Measurements from ENCODE around the gene C13orf46. TPM values are rescaled to one million over a fixed set of nuclear protein-coding genes. Genes with fewer than 3 reads are reported as not detected.

The C13orf46 gene
- total and polyA plus RNA-seq, 2 experiments from 2014 or later: 1.7 TPM; not detected in 1

DNA sequence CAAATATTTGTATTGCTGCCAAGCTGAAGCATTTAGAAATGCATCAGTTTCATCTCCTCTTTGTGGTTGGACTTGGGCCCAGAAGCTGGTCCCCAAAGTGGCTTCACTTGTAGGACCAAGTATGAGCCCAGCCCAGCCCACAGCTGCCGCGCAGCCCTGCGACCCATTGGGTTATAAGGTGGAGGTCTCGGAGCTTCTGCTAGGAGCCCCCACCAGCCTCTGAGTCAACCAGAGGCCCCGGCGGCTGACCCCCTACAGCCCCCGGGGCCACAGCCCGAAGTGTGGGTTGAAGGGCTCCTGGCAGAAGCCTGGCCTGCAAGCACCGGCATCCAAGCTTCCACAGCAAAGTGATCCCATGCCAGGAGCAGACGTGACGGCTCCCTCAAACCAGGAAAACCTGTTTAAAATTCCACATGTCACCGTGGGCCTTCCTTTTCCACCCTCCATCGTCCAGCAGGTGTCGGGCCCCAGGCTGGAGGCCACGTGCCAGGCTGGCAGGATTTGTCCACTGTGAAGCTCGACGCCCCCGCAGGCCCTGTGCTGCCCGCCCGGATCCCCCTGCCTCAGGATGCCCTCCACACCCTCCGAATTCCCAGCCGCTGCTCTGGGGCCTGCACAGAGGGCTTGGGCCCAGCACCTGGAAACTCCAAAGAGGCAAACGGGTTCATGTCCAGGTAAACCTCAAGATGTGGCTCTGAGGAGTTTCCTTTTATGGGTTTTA, 54.7 kb downstream of the C13orf46 start:
- no peak overlapping the region for H3K27ac ChIP-seq
- in situ Hi-C loops (cut with MboI): no loop called here
- peaks cover 28% of the 10 kb centered on the region for H3F3A ChIP-seq (ENCODE audit: insufficient read depth)
- H3K9me2 ChIP-seq (ENCODE audit: insufficient read depth): no peaks in the 10 kb centered on the region
- no peaks in the 10 kb centered on the region for H4K20me1 ChIP-seq (ENCODE audit: insufficient read depth)
- H3K27me3 ChIP-seq (replicated peaks; ENCODE audit: insufficient read depth): no peaks in the 10 kb centered on the region
- H3K36me3 ChIP-seq (ENCODE audit: low read depth): no peaks in the 10 kb centered on the region
- H3K4me2 ChIP-seq (ENCODE audit: unreplicated experiment): no peak overlapping the region
- no peak for DNase-seq
- no peaks in the 10 kb centered on the region for H3K4me1 ChIP-seq (ENCODE audit: insufficient read depth)
- no peak overlapping the region for H2AFZ ChIP-seq
- WGBS, 2 experiments (ENCODE audit: low coverage in 1 of 2, low lambda C conversion rate in 2 of 2, missing lambda C conversion rate in 2 of 2): 82 to 85% methylated on average over 19 to 23 of the region's 23 CpGs
- no peak overlapping the region for H3K9ac ChIP-seq
- H3K4me3 ChIP-seq: no peak overlapping the region
- peaks cover 4% of the 10 kb centered on the region for H3K9me3 ChIP-seq (ENCODE audit: low read depth)
- no peak for TF ChIP-seq EZH2 (IDR thresholded peaks at IDR 0.05; ENCODE audit: insufficient read depth, poor library complexity, severe bottlenecking)
- no peak for TF ChIP-seq EZH2phosphoT487 (IDR thresholded peaks at IDR 0.05; ENCODE audit: insufficient read depth, low read depth)
- no peaks in the 10 kb centered on the region for H3K79me2 ChIP-seq (ENCODE audit: insufficient read depth)

DNA sequence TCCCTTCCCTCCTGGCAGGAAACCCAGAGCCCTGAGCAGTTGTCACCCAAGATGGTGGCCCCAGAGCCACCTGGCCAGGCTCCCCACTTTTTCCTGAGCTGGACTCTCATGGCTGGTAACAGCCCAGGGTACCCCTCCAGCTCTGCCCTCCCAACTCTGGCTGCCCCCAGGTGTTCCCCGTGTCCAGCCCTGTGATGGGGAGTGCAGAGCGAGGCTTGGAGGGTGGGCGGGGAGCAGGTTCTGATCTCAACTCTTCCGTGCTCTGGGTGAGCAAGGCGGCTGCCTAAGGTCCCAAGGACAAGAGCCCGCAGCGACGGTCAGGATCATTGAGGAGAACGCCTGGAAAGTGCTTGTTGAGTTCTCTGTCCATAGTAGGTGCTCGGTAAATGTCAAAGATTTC, 55.3 kb downstream of the C13orf46 start:
- Histone ChIP-seq H3K9me2 (ENCODE audit: insufficient read depth) (no peaks in the 10 kb centered on the region), H3K79me2 (ENCODE audit: insufficient read depth) (no peaks in the 10 kb centered on the region), H3K4me3 (no peak overlapping the region), H3K4me2 (ENCODE audit: unreplicated experiment) (no peak overlapping the region), H3F3A (ENCODE audit: insufficient read depth) (peaks cover 34% of the 10 kb centered on the region), H3K9me3 (ENCODE audit: low read depth) (peaks cover 4% of the 10 kb centered on the region), H3K27ac (no peak overlapping the region), H2AFZ (no peak overlapping the region), H3K27me3 (replicated peaks; ENCODE audit: insufficient read depth) (no peaks in the 10 kb centered on the region), H3K9ac (no peak overlapping the region), H4K20me1 (ENCODE audit: insufficient read depth) (no peaks in the 10 kb centered on the region), H3K36me3 (ENCODE audit: low read depth) (no peaks in the 10 kb centered on the region), H3K4me1 (ENCODE audit: insufficient read depth) (no peaks in the 10 kb centered on the region)
- TF ChIP-seq EZH2 (IDR thresholded peaks at IDR 0.05; ENCODE audit: insufficient read depth, poor library complexity, severe bottlenecking) (no peak), EZH2phosphoT487 (IDR thresholded peaks at IDR 0.05; ENCODE audit: insufficient read depth, low read depth) (no peak)
- WGBS, 2 experiments (ENCODE audit: low coverage in 1 of 2, low lambda C conversion rate in 2 of 2, missing lambda C conversion rate in 2 of 2): 91 to 94% methylated on average over 10 of the region's 10 CpGs
- in situ Hi-C loops (cut with MboI): no loop called here
- DNase-seq: no peak

DNA sequence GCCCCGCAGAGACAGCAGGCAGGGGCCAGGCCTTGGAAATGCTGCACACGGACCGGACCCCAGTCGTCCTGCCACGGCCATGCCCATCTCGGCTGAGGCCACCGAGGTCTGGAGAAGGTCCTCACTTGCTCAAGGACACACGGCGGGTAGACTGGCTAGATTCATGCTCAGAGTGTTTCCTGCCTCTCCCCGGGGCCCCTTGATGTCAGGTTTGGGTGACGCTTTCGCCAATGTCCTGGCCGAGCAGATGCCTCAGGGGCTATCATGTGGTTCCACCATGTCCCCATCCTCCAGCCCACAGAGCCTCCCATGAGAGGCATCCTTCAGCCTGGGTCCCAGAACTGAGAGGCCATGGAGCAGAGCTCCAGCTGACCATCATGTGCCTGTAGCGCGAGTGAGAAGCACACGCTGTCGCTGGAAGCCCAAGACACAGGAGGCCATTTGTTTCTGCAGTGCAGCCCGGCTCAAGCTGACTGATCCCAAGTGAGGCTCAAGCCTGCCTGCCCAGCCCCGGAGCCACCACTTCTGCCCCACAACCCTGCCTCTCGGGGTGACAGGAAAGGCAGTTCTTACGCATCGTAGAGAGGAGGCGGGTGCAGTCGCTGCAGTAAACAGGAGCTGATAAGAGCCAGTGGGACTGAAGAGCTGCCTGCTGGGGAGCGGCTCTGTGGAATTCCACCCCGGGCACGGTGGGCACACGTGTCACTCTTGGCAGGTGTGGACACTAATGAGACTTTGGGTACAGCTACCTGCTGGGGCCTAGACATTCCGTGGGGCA, 56.1 kb downstream of the C13orf46 start:
- no peak overlapping the region for H3K4me3 ChIP-seq
- H3K9me2 ChIP-seq (ENCODE audit: insufficient read depth): no peaks in the 10 kb centered on the region
- 0 out of 2 replicates have a peak, but pooled peaks cover 6% of the 10 kb centered on the region for H3K4me1 ChIP-seq (ENCODE audit: insufficient read depth)
- no peak overlapping the region for H3K27ac ChIP-seq
- H4K20me1 ChIP-seq (ENCODE audit: insufficient read depth): no peaks in the 10 kb centered on the region
- H3F3A ChIP-seq (ENCODE audit: insufficient read depth): peaks cover 42% of the 10 kb centered on the region
- H3K9ac ChIP-seq: no peak overlapping the region
- H3K27me3 ChIP-seq (replicated peaks; ENCODE audit: insufficient read depth): no peaks in the 10 kb centered on the region
- H3K4me2 ChIP-seq (ENCODE audit: unreplicated experiment): no peak overlapping the region
- no peaks in the 10 kb centered on the region for H3K36me3 ChIP-seq (ENCODE audit: low read depth)
- in situ Hi-C loops (cut with MboI): no loop called here
- no peak overlapping the region for H2AFZ ChIP-seq
- no peak for TF ChIP-seq EZH2 (IDR thresholded peaks at IDR 0.05; ENCODE audit: insufficient read depth, poor library complexity, severe bottlenecking)
- no peak for DNase-seq
- peaks cover 4% of the 10 kb centered on the region for H3K9me3 ChIP-seq (ENCODE audit: low read depth)
- 96 to 97% methylated on average over 29 of the region's 29 CpGs for WGBS, 2 experiments (ENCODE audit: low coverage in 1 of 2, low lambda C conversion rate in 2 of 2, missing lambda C conversion rate in 2 of 2)
- H3K79me2 ChIP-seq (ENCODE audit: insufficient read depth): no peaks in the 10 kb centered on the region

GRCh38 chr13:113917096-113917495, 56.8 kb downstream of the C13orf46 start:
- no peaks in the 10 kb centered on the region for H3K9me2 ChIP-seq (ENCODE audit: insufficient read depth)
- H3K79me2 ChIP-seq (ENCODE audit: insufficient read depth): no peaks in the 10 kb centered on the region
- no peaks in the 10 kb centered on the region for H3K27me3 ChIP-seq (replicated peaks; ENCODE audit: insufficient read depth)
- DNase-seq: no peak
- H3K9ac ChIP-seq: no peak overlapping the region
- no peak overlapping the region for H3K4me2 ChIP-seq (ENCODE audit: unreplicated experiment)
- H3K27ac ChIP-seq: no peak overlapping the region
- no peaks in the 10 kb centered on the region for H4K20me1 ChIP-seq (ENCODE audit: insufficient read depth)
- 0 out of 2 replicates have a peak, but pooled peaks cover 7% of the 10 kb centered on the region for H3K4me1 ChIP-seq (ENCODE audit: insufficient read depth)
- TF ChIP-seq EZH2 (IDR thresholded peaks at IDR 0.05; ENCODE audit: insufficient read depth, poor library complexity, severe bottlenecking) (no peak), EZH2phosphoT487 (IDR thresholded peaks at IDR 0.05; ENCODE audit: insufficient read depth, low read depth) (no peak)
- H3K36me3 ChIP-seq (ENCODE audit: low read depth): no peaks in the 10 kb centered on the region
- in situ Hi-C loops (cut with MboI): no loop called here
- WGBS, 2 experiments (ENCODE audit: low coverage in 1 of 2, low lambda C conversion rate in 2 of 2, missing lambda C conversion rate in 2 of 2): 23% methylated on average over 14 of the region's 14 CpGs
- no peak overlapping the region for H2AFZ ChIP-seq
- H3F3A ChIP-seq (ENCODE audit: insufficient read depth): peaks cover 43% of the 10 kb centered on the region
- H3K9me3 ChIP-seq (ENCODE audit: low read depth): peaks cover 3% of the 10 kb centered on the region
- no peak overlapping the region for H3K4me3 ChIP-seq
